Measurements from ENCODE around the gene SERPINB1. TPM values are rescaled to one million over a fixed set of nuclear protein-coding genes. Genes with fewer than 3 reads are reported as not detected.
A peak's percentile ranks its signal among the peaks of the same experiment; 100 is the strongest.

Gene SERPINB1
- total and polyA plus RNA-seq, 9 of the 15 experiments (the other 6 are each of a cell fraction or from before 2014, with no cell fraction given), result 33.9 to 108 (median 63.8) TPM

GRCh38 chr6:2857185-2857579, 15.5 kb upstream of the SERPINB1 start (continued):
- TF ChIP-seq, protein P1, sequence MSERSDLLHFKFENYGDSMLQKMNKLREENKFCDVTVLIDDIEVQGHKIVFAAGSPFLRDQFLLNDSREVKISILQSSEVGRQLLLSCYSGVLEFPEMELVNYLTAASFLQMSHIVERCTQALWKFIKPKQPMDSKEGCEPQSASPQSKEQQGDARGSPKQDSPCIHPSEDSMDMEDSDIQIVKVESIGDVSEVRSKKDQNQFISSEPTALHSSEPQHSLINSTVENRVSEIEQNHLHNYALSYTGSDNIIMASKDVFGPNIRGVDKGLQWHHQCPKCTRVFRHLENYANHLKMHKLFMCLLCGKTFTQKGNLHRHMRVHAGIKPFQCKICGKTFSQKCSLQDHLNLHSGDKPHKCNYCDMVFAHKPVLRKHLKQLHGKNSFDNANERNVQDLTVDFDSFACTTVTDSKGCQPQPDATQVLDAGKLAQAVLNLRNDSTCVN (CRISPR knock-in tag; IDR thresholded peaks at IDR 0.05), result no peak

- peaks cover 48 to 76% of the 10 kb centered on the region in 2 experiments for H3K4me1 ChIP-seq (replicated peaks in 1 of 2; ENCODE audit: control insufficient read depth in 2 of 2, insufficient read depth in 2 of 2, low read length in 2 of 2)
- WGBS (ENCODE audit: insufficient coverage, low coverage, missing lambda C conversion rate), result 84% methylated on average over 13 of the region's 13 CpGs
- intact Hi-C loops (cut with micrococcal nuclease), result no loop called here
- ChIA-PET CTCF (ENCODE audit: low intra/inter-chr PET ratio) (no interaction called here), POLR2A (interaction anchor here (0.6 to 1.7 kb wide), 6 partner anchors 9 to 154 kb away, joined by 3 to 8 read pairs (median 4); partner anchors contain the start of gene SERPINB9)
- H3K4me3 ChIP-seq, result no peak overlapping the region
- peak overlapping the region; percentile 73; the same call in 1 of the 2 replicates for H3K4me2 ChIP-seq (ENCODE audit: insufficient read depth, low read length)
- no peak for TF ChIP-seq PCBP2 (IDR thresholded peaks at IDR 0.05; ENCODE audit: low read depth, low read length, poor library complexity, severe bottlenecking)
- TF ChIP-seq, protein P2, sequence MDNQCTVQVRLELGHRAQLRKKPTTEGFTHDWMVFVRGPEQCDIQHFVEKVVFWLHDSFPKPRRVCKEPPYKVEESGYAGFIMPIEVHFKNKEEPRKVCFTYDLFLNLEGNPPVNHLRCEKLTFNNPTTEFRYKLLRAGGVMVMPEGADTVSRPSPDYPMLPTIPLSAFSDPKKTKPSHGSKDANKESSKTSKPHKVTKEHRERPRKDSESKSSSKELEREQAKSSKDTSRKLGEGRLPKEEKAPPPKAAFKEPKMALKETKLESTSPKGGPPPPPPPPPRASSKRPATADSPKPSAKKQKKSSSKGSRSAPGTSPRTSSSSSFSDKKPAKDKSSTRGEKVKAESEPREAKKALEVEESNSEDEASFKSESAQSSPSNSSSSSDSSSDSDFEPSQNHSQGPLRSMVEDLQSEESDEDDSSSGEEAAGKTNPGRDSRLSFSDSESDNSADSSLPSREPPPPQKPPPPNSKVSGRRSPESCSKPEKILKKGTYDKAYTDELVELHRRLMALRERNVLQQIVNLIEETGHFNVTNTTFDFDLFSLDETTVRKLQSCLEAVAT (IDR thresholded peaks at IDR 0.05), result peak in 1 of 2 experiments; percentile 84; a peak in 1 of 4 replicates
- TF ChIP-seq ARID3B (CRISPR knock-in tag; IDR thresholded peaks at IDR 0.05; ENCODE audit: borderline replicate concordance), result no peak
- TF ChIP-seq WHSC1 (IDR thresholded peaks at IDR 0.05; ENCODE audit: low read length), result peak; percentile 81
- DNase-seq (ENCODE audit: extremely low read depth in 1 of 4, low spot score in 3 of 4), result no peak
- H3K27me3 ChIP-seq (ENCODE audit: control insufficient read depth in 2 of 2, insufficient read depth in 2 of 2, low read length in 2 of 2), result no peaks in the 10 kb centered on the region
- H3K9me1 ChIP-seq (ENCODE audit: control insufficient read depth, insufficient read depth, low read length), result no peaks in the 10 kb centered on the region
- BruUV-seq (replicated peaks), result no TSS peak
- no peaks in the 10 kb centered on the region for H3K9me3 ChIP-seq (replicated peaks; ENCODE audit: control insufficient read depth, insufficient read depth, low read depth, low read length)
- H3K27ac ChIP-seq (ENCODE audit: extremely low read depth, low read depth, low read length), result peak overlapping the region; percentile 98
- peak overlapping the region; percentile 61 to 65; a peak in 3 of 4 replicates for H3K9ac ChIP-seq (ENCODE audit: insufficient read depth in 1 of 2, low read depth in 2 of 2, low read length in 2 of 2)
- H3K79me2 ChIP-seq (ENCODE audit: control insufficient read depth, insufficient read depth, low read length), result no peaks in the 10 kb centered on the region
- in situ Hi-C loops (cut with MboI), result loop anchor here (5.0 kb wide), 3 partner anchors 42 to 132 kb away; no protein-coding TSS in a partner anchor
- peak overlapping the region; percentile 93 for H2AFZ ChIP-seq (ENCODE audit: low read depth, low read length)
- no peaks in the 10 kb centered on the region for H4K20me1 ChIP-seq (replicated peaks; ENCODE audit: control insufficient read depth, insufficient read depth, low read length)
- FAIRE-seq, result no peak
- no peak for ATAC-seq
- H3K36me3 ChIP-seq (ENCODE audit: control insufficient read depth, insufficient read depth, low read length), result no peaks in the 10 kb centered on the region
Observed at GRCh38 chr6:2855061-2855519, 13.4 kb upstream of the SERPINB1 start.
